ENCODE data around the gene GALNT16.

GALNT16 gene

DNA sequence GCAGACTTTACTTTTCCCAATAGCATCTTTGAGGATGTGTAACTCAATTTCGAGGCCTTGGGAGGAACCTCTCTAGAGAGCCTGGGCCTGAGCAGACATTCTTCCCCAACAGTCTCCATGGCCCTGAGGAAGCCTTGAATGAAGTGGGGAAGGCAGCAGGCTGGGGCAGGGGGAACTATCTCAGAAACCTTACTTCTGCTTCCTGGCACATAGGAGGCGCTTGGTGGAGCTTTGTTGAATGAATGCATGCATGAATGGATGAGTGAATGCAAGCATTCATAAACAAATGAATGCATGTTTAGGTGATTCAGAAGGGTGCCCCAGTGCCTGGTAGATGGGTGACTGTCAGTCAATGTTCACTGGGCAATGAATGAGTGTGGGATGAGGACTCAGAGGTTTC, 58.3 kb downstream of the GALNT16 start:
- no peak for DNase-seq

DNA sequence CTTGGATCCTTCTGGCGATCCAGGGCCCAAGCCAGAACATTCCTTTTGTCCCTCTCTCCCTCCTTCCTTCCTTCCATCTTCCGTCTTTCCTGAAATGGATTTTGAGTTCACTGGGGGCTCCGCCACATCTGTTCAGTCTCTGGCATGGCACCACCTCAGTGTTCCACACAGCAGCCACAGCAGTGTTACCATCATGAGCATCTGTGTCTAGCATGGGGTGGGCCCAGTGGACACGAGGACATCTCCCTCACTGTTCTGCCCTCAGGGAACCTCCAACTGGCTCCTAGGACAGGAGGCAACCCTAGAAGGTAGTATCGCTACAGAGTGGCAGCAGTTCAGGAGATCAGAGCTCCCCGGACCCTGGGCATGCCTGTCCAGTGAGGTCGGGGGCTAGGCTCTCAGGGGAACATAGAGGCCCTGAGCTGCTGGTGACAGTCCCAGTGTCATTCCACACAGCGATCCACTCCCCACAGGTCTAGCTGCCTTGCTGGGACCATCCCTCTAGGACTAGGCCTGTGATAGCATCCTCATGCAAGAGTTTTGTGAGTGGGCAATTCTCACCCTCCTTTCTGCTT, 59.0 kb downstream of the GALNT16 start:
- no peak for DNase-seq

DNA sequence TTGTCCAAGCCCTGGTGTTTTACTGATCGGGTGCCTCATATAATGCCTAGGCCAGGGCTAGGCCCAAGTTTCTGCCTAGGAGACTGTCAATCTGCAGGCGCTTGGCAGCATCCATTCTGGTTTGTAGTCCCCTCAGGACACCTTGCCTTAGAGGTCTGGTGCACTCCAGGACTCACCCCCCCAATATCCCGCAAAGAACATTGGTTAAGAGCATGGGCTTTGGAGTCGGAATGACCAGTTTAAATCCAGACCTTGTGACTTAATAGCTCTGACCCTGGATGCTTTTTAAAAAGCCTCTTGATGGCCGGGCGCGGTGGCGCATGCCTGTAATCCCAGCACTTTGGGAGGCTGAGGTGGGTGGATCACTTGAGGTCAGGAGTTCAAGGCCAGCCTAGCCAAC, 60.0 kb downstream of the GALNT16 start:
- DNase-seq, result no peak

DNA sequence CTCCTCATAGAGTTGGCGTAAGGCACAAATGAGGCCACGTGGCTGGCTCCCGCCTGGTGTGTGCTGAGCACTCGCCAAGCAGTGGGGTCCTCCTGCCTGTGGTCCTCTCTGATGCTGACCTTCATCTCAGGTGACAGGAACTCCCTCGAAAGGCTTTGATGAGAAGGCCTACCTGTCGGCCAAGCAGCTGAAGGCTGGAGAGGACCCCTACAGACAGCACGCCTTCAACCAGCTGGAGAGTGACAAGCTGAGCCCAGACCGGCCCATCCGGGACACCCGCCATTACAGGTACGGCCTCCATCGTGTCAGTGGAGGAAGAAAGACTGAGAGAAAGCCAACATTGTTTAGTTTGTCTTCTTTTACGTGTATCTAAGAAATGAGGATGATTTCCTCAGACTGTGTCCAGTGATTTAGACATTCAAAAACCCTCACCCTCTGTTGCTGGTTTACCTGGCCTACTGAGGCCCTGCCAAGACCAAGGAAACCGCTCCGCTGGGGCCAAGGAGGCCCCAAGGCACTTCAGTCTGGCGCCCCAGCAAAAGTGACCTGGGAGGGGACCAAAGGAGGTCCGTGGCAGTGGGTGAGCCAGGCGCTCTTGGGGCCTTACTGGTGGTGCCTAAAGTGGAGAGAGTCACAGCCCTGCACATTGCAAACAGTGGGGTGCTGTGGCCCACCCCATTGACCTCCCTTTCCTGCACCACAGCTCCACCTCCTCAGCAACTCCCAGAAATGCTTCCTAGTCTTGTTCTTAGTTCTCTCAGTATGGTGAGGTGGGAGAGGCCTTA, 60.8 kb downstream of the GALNT16 start:
- no peak for DNase-seq

DNA sequence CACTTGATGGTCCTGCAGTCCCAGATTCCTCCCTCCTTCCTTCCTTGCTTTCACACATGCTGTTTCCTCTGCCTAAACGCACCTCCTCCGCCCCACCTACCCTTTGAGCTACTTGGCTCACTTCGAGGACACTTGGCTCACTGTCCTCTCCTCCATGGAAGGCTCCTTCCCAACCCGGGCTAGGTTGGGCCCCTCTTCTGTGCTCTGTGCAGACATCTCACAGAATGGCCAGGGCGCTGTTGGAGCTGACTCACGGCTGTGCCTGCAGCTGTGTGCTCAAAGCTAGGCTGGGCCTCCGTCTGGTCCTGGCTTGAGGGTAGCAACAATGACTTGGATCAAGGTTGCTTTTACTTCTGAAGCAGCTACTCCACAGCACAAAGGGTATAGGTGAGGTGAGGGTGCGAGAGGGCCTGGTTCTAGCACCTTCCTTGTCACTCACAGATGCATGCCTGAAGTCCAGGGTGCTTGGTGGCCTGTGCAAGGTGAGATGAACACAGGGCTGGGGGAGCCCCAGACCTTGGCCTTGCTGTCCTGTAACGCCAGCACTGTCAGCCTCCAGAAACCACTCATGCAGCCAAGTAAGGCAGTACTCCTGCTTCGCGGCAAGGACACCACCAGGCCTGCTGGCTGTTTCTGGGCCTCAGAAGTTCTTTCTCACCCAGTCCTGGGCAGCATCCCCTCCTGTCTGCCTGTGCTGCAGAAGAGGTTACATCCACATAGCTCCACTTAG, 61.8 kb downstream of the GALNT16 start:
- DNase-seq, result no peak

DNA sequence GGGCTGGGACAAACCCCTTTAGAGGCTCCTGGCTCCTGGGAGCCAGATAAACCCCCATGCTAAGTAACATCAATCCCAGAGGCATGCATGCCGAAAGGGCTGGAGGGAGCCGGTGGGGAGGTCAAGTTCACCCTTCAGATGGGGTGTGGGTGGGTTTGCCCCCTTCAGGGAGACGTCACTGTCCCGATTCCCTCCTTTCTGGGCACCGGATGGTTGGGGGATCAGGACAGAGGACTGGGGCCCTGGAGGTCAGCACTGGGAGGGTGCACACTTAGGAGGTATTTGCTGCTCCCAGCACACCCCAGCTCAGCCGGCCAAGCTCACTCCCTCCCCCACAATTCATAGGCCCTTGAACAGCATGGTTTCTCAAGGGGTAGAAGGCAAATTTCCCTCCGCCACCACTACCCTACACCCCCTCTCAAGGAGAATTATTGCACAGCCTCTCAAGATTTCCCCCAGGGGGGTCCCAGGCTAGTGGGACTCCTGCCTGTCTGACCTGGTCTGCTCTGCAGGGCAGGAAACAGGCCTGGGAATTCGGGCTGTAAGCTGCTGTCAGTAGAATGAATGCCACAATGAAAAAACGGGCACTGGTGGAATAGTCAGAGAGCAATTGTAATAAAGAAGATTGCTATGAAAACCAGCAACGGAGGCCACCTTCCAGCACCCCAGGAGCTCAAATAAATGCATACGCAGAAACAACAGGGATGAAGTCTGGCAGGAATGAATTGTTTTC, 63.5 kb downstream of the GALNT16 start:
- no peak for DNase-seq

DNA sequence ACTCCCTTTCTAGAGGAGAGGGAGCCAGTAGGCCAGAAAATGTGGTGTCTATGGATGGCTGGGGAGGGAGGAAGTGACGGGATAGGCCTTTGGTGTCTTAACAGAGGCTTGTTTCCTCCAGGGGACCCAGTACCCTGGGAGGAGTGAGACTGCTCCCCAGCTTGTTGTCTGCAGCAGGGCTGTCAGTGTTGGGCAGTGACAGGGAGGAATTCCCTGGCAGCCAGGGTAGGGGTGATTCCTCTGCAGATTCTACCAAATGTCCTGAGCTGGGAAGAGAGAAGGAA, 64.0 kb downstream of the GALNT16 start:
- DNase-seq, result no peak

DNA sequence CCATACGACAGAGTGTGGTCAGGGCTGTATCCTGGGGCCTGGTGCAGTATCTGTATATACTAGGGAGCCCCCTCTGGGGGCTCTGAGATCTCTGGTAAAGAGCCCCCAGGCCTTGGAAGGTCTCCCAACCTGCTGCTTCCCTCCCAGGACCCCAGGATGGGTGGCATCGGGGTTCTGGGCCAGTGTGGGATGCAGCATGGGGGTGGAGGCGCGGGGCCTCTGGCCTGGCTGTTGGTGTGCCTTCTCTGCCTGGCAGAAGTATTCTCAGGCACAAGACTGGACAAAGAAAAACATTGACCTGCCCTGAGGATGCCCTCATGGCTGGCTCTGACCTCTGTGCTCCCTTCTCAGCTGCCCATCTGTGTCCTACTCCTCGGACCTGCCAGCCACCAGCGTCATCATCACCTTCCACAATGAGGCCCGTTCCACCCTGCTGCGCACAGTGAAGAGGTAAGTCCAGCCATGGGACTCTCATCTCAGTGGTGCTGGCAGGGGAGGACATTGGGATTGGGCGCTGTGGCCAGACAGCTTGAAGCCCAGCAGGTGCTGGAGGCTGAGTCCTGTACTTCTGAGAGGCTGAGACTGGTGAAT, 64.5 kb downstream of the GALNT16 start:
- DNase-seq, result no peak

DNA sequence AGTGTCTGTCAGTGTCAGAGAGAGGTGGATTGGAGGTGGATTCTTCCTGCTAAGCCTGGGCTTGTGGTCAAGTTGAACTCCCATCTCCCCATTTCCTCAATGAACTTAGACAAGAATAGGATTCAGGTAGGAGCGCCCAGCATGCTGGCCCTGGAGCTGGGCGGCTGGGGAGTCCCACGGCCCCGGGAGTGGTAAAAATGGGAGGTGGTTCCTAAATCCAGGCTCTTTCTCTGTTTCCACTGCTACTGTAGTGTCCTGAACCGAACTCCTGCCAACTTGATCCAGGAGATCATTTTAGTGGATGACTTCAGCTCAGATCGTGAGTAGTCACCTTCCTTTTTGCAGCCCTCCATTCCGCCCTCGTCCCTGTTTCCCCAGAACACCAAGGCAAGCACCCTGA, 65.1 kb downstream of the GALNT16 start:
- DNase-seq, result no peak

DNA sequence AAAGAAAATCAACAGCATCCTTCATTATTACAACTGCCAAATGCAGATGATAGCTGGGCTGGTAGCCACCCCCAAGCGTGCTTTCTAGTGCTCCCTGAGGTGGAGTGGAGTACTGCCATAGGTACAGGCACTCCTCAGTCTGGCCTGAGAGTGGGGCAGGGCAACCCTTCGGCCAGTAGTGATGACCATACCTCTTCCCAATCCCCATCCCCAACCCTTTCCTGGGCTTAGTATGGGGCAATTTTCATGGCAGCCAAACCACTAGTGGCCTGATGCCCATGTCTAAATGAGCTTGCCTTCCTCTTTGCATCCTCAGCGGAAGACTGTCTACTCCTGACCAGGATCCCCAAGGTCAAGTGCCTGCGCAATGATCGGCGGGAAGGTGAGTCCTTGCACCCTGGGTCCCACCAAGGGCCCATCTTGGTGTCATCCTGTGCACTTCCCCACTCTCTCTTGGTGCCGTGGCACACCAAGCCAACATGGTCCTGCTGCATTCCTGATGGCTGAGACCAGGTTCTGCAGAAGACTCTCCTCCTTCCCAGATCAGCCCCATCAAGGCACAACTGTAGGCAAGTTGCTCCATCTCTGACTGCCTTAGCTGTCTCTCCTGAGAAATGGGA, 65.8 kb downstream of the GALNT16 start:
- DNase-seq, result no peak

DNA sequence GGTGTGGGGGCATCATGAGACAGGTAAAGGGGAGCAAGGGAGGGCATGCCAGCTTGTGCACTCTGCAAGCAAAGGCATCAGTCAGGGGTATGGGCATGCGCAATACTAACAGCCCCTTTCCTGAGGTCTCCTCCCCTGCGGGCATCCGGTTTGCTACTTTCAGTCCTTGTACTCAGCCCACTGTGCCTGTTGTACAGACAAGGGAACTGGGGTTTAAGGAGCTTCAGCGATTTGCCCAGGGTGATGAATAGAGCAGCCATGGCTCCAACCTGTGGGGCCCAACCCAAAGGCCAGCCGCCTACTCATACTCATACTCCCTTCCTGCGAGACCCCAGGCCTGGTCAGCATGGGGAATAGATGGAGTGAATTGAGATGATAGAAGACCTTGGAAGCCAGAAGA, 66.7 kb downstream of the GALNT16 start:
- DNase-seq, result no peak

DNA sequence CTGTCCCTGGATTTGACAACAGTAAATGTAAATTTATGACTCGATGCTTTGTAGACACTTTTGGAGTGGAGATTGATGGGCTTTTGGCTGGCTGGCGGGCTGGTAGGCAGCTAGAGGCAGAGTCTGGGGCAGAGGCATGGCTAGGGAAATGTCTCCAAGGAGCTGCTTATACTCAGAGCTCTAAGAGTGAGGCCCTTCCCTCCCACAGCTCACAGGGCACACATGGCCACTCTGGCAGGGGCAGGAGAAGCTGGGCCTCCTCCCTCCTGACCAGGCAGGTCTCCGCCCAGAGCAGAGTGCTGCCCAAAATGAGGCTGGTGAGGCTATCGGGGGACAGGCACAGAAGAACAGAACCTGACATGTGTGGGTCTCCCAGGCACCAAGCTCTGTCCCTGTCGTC, 67.5 kb downstream of the GALNT16 start:
- DNase-seq, result no peak

DNA sequence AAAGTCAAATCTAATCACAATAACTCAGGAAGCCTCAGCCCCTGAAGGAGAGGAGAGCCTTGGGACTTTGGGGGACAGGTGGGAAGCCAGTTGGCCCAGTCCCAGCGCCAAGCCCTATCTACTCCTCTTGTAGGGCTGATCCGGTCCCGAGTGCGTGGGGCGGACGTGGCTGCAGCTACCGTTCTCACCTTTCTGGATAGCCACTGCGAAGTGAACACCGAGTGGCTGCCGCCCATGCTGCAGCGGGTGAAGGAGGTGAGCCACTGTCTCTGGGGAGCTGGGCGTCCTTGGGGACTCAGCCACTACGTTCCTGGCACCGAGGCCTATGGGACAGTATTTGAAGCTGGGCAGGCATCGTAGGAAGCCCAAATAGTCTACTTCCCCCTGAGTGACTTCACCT, 68.4 kb downstream of the GALNT16 start:
- no peak for DNase-seq

DNA sequence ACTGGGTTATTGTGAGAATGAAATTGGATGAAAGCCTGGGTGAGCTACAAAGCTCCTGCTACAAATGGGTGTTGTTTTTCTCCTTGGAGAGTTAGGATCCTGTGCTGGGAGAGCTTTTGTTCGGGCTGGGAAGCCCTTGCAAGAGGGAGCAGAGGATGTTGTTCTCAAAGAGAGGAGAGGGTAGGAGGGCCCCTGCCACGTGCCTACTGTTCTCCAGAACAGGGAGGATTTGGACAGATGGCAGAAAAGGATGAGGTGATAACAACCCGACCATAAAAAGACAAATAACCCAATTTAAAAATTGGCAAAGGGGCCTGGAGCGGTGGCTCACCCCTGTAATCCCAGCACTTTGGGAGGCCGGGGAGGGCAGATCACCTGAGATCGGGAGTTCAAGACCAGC, 68.8 kb downstream of the GALNT16 start:
- DNase-seq, result peak; percentile 26

DNA sequence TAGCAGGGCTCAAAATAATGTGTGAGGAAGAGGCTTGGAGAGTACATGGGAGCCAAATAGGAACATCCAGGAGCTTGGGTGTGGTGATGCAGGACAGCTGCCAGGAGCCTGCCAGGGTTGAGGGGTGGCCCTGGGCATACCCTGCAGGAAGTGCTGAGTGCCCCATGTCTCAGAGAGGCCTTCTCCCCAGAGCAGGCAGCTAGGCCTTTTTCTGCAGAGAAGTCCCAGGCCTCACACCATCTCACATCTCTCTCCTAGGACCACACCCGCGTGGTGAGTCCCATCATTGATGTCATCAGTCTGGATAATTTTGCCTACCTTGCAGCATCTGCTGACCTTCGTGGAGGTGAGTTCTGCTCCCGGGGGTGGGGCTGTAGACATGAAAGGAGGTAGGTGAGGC, 71.2 kb downstream of the GALNT16 start:
- no peak for DNase-seq

DNA sequence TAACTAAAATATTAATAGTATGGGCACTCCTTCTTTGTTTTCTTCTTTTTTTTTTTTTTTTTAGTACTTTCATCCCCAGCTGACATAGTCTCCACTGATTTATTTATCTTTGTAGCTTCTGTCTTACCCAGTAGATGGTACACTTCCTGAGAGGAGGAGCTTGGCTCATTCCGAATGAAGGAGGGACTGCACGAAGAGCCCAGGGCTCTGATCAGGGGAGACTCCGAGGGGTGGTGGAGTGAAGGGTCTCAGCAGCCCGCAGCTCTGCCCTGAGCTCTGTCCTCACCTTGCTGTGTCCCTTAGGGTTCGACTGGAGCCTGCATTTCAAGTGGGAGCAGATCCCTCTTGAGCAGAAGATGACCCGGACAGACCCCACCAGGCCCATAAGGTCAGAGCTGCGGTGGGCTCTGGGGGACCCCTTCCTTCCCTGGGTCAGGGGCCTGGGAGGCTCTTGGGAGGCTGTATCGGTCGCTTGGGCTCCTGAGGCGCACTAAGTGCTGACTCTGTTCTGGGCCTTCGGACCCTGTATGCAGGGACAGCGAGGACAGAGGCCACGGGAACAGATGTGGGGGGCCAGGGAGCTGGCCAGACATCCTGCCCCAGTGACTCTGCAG, 72.9 kb downstream of the GALNT16 start:
- no peak for DNase-seq

DNA sequence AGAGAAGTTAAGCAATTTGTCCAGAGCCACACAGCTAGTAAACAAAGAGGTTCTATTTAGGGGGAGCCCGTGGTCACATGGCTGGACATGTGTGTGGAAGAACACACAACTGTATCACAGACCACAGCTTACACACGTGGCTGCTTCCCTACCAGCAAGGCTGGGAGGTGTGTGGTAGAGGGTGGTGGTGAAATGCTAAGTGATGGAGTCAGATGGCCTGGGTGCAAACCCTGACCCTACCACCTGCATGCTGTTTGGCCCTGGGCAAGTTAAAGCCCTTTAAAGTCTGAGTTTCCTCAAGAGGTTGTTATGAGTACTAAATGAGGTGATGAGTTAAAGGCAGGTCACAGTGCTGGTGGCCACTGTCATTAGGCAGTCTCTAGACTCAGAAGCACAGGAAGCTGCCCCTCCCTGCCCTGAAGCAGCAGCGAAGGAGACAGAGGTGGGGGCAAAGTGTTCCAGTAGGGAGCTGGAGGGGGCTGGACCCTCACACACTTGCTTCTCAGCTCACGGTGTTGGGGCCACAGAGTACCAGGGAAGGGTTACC, 73.9 kb downstream of the GALNT16 start:
- DNase-seq, result no peak

DNA sequence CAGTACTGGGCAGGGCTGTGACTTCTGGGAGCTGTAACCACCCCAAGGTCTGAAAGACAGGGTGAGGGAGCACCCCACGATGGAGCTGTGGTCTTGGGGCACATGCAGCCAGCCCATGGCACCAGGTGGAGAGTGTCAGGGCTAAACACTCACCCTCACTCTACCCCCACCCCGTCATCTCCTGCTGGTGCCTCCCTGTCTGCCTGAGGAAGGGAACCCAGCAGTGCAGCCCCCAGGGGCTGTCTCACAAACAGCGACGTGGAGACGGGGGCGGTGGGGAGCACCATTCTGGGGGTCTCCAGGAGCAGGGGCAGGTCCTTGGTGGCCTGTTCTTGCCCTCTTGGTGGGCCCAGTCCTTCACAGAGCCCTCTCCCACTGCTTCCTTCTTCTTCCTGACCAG, 74.6 kb downstream of the GALNT16 start:
- no peak for DNase-seq

DNA sequence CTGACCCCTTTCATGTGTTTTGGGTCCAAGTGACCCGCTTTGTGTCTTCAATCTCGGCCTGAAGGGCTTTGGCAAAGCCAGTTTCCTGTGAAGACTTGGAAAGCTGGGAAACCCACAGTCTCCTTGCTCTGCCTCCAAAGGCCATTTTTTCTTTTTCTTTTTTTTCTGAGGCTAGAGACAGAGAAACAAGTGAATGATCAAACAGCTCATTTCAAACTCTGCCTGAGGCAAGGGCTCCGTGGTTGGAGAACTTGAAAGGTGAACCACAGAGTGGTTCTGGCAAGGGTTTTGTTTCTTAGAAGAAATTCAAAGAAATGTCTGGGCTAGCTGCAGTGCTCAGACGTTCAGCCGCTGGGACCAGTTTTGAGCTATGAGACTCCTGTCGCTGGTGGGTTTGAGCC, 75.4 kb downstream of the GALNT16 start:
- DNase-seq, result no peak

DNA sequence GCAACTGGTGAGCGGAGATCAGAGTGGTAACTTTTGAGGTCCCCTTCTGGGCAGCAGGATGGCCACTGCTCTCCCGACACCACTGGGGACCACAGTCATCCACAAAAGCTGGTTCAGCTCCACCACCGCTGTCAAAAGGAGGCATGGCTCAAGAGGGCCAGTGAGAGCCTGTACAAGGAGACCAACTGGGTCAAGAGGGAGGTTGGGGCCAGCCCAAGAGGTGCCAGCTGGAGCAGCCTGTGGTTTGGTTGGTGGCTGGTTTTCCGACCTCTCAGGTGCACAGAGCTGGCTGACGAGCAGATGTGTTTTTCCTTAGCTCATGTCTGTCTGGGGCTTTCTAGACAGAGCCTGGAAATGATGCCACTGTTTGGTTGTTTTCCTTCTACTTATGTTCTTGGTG, 78.0 kb downstream of the GALNT16 start:
- DNase-seq, result no peak

DNA sequence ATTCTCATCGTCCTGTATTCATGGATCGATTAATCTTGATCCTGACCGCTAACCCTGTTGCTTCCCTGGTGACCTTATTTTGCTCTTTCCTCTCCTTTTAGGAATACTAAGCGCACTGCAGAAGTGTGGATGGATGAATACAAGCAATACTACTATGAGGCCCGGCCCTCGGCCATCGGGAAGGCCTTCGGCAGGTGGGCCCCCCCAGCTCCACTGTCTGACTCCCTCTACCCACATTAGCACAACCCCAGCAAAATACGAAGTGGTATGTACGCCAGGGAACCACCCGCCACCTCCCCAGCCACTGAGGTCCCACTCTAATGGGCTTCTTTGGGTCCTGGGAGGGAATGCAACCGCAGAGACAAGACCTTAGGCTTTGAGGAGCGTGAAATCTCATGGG, 79.5 kb downstream of the GALNT16 start:
- DNase-seq, result no peak

DNA sequence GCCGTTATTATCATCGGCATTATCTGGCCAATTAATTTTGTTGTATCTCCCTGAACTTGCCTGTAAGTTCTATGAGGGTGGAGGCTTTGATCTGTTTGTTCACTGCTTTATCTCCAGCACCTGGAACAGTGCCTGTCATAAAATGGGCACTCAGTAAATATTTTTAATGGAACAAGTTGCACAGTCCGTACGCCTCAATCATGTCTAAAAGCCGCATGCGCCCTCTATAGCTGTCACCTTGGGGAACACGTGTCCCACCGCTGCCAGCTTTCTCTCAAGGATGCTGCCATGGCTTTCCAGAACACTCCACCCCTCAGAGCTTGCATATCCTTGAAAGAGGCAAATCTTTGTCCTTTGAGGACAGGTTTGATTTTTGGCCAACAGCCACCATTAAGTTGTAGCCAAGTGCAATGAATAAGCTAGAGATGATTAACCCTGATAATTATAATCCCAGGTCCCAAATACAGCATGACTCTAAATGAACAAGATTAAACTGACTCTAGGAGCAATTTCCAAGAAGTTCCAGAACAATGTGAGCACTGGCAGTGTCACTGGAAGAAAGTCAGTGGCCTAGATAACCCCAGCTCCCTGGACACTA, 83.1 kb downstream of the GALNT16 start:
- DNase-seq, result no peak

Data from NCI-H2227 treated with DMSO at 0.1 percent for 48 hours (cell line).